ENCODE data around the gene NDUFAF7. TPM values are rescaled to one million over a fixed set of nuclear protein-coding genes. Genes with fewer than 3 reads are reported as not detected.
"Not testable (repeated sequence)": the region's sequence is repeated elsewhere in the genome, so short reads cannot be mapped to it uniquely, and the experiment has no call there.

Gene NDUFAF7
- total RNA-seq, 4 donors from 2014 or later: 16.8 to 39.6 (median 22.0) TPM

DNA sequence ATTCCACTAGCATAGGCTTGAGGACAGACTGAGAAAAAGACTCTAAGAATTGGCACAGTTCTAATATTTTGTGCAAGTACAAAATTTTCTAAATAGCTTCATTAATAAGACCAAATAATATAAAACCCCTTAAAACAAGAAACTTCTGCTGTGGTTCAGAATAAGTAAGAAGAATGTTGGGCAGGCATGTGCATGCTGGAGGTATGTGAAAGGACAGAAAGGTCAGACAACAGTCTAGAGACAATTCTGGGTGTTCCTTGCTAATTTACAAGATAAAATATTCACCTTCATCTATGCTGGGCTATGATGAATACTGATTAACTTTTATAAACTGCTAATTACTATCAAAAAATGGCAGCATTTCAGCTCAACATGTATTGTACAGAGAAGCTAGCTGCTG lies 20.2 kb upstream of the NDUFAF7 start:
- H3K4me3 ChIP-seq: no peak overlapping the region
- no peaks in the 10 kb centered on the region for H3K27me3 ChIP-seq
- TF ChIP-seq, protein P1, sequence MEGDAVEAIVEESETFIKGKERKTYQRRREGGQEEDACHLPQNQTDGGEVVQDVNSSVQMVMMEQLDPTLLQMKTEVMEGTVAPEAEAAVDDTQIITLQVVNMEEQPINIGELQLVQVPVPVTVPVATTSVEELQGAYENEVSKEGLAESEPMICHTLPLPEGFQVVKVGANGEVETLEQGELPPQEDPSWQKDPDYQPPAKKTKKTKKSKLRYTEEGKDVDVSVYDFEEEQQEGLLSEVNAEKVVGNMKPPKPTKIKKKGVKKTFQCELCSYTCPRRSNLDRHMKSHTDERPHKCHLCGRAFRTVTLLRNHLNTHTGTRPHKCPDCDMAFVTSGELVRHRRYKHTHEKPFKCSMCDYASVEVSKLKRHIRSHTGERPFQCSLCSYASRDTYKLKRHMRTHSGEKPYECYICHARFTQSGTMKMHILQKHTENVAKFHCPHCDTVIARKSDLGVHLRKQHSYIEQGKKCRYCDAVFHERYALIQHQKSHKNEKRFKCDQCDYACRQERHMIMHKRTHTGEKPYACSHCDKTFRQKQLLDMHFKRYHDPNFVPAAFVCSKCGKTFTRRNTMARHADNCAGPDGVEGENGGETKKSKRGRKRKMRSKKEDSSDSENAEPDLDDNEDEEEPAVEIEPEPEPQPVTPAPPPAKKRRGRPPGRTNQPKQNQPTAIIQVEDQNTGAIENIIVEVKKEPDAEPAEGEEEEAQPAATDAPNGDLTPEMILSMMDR (IDR thresholded peaks at IDR 0.05): no peak
- no peak for TF ChIP-seq POLR2A (IDR thresholded peaks at IDR 0.05)
- DNase-seq: no peak
- H3K9me3 ChIP-seq: peaks cover 0 to 3% (median 0%) of the 10 kb centered on the region in 4 donors
- no peak overlapping the region for H3K27ac ChIP-seq
- H3K4me1 ChIP-seq: no peaks in the 10 kb centered on the region
- peaks cover 0 to 98% (median 0%) of the 10 kb centered on the region in 3 donors for H3K36me3 ChIP-seq

DNA sequence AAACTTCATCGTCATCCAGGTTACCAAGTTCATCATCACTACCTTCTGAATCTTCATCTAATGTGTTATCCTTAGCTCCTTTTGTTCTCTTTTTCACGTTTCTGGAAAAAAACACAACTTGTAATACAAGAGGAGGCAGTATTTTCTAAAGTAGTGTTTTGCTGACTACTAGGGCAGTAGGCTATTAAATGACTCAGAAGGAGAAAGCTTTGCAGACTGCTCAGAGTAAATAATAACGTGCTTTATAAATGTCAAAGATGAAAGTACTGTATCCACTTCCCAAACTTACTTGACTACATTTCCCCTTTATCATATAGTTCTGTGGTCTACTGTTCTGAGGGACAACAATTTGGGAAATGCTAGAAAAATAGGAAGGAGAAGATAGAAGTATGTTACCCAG lies 19.5 kb upstream of the NDUFAF7 start:
- Histone ChIP-seq H3K4me3 (no peak overlapping the region), H3K27ac (no peak overlapping the region), H3K27me3 (no peaks in the 10 kb centered on the region), H3K36me3 (peaks cover 0 to 98% (median 0%) of the 10 kb centered on the region in 3 donors), H3K4me1 (no peaks in the 10 kb centered on the region), H3K9me3 (no peaks in the 10 kb centered on the region)
- no peak for TF ChIP-seq POLR2A (IDR thresholded peaks at IDR 0.05)
- TF ChIP-seq, protein P1 (IDR thresholded peaks at IDR 0.05): no peak
- DNase-seq: no peak

DNA sequence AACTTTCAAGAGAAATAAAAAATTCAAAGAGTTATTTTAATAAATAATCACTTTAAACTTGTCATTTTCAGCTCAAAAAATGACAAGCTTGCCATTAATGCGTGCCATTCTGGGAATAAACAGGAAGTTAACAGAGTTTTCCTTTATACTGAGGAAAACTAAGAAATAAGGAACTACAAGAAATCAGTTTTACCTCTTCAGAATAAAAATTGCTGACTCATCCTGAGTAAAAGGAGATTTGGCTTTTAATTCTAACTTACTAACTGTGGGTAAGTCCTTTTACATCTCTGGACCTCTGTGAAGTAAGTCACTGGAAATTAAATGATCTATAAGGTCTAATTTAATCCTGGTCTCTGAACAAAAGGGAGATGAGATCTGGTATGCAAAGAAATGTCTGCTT lies 16.2 kb upstream of the NDUFAF7 start:
- Histone ChIP-seq H3K9me3 (no peaks in the 10 kb centered on the region), H3K4me3 (no peak overlapping the region), H3K27ac (no peak overlapping the region), H3K36me3 (peaks cover 0 to 96% (median 0%) of the 10 kb centered on the region in 3 donors), H3K4me1 (no peaks in the 10 kb centered on the region), H3K27me3 (no peaks in the 10 kb centered on the region)
- DNase-seq: no peak
- TF ChIP-seq, protein P1 (IDR thresholded peaks at IDR 0.05): no peak

DNA sequence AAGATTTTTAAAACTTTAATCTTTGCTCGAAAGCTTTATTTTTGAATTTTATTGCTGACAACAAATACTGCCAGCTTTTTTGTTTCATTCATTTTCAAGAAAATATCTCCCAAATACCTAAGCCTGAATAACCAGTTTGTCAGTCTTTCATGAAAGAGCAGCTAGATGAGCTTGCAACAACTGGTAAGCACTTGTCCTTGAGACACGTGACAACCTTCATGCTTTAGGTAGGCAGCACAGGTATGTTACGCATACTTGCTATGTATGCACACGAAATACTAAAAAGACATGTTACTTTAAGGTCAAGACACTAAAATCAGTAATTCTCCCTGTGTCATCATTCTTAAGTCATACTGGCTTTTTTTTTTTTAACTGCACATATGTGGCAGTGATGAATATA lies 12.4 kb upstream of the NDUFAF7 start:
- Histone ChIP-seq H3K4me1 (no peaks in the 10 kb centered on the region), H3K36me3 (peaks cover 0 to 92% (median 0%) of the 10 kb centered on the region in 3 donors), H3K27me3 (no peaks in the 10 kb centered on the region), H3K9me3 (no peaks in the 10 kb centered on the region), H3K27ac (no peak overlapping the region), H3K4me3 (no peak overlapping the region)
- TF ChIP-seq POLR2A (IDR thresholded peaks at IDR 0.05): no peak
- TF ChIP-seq, protein P1 (IDR thresholded peaks at IDR 0.05): no peak
- DNase-seq: no peak

DNA sequence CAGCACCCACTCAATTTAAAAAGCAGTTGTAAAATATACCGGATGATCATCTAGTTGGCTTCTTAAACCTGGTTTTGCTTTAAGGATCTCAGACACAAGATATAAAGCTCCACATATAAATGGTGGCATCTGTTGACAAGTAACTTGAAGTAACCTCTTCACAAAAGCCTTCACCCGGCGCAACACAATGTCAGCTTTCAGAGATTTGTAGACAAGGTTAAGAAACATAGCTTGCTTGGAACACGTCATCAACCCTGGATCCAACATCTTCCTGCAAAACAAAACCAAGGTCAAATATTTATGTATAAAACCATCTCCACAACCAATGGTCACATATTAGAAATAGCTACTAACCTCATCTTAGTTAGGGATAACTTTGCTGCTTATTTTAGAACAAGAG lies 8.3 kb upstream of the NDUFAF7 start:
- DNase-seq: no peak
- no peak for TF ChIP-seq POLR2A (IDR thresholded peaks at IDR 0.05)
- TF ChIP-seq, protein P1 (IDR thresholded peaks at IDR 0.05): no peak
- Histone ChIP-seq H3K27ac (no peak overlapping the region), H3K27me3 (no peaks in the 10 kb centered on the region), H3K4me1 (peaks cover 0 to 5% (median 2%) of the 10 kb centered on the region in 4 donors), H3K36me3 (peaks cover 0 to 72% (median 0%) of the 10 kb centered on the region in 3 donors), H3K9me3 (no peaks in the 10 kb centered on the region), H3K4me3 (no peak overlapping the region)

DNA sequence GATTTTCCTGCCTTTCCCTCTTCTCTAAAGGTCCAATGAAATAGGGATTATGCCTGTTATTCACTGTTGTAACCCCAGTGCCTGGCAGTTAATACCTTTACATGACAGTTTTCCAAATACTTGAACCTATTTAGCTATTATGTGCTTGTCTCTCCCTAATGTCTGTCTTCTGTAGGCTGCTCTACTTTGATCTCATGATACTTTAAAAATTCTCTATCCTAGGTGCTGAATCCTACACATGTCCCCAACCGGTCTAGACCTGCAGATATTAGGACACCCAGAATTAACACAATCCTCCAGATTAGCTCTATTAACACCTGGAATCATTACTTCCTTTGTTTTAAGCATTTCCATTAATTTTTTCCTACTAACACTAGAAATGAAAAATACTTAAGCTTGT lies 7.4 kb upstream of the NDUFAF7 start:
- peaks cover 0 to 69% (median 0%) of the 10 kb centered on the region in 3 donors for H3K36me3 ChIP-seq
- H3K27me3 ChIP-seq: no peaks in the 10 kb centered on the region
- TF ChIP-seq, protein P1 (IDR thresholded peaks at IDR 0.05): no peak
- TF ChIP-seq POLR2A (IDR thresholded peaks at IDR 0.05): no peak
- no peak overlapping the region for H3K27ac ChIP-seq
- H3K4me3 ChIP-seq: no peak overlapping the region
- no peaks in the 10 kb centered on the region for H3K9me3 ChIP-seq
- DNase-seq: no peak
- H3K4me1 ChIP-seq: peaks cover 0 to 5% (median 2%) of the 10 kb centered on the region in 4 donors

DNA sequence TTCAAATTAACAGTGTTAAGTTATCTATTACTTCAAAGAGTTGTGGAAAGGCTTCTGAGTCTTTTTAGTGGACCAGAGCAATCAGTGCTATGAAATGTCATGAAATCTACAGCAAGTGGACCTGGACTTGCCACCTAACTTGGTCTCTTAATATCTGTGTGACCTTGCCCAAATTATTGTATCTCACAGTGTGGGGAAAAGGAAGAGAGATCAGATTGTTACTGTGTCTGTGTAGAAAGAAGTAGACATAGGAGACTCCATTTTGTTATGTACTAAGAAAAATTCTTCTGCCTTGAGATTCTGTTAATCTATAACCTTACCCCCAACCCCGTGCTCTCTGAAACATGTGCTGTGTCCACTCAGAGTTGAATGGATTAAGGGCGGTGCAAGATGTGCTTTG lies 6.3 kb upstream of the NDUFAF7 start:
- H3K4me1 ChIP-seq: peaks cover 0 to 15% (median 8%) of the 10 kb centered on the region in 4 donors
- not testable (repeated sequence) for DNase-seq, H3K9me3 ChIP-seq, H3K27ac ChIP-seq, H3K27me3 ChIP-seq, H3K4me3 ChIP-seq
- H3K36me3 ChIP-seq: peaks cover 0 to 58% (median 0%) of the 10 kb centered on the region in 3 donors

All from Peyer's patch (tissue), 4 donors.